HG03045 (cell line): ENCODE results near the gene H19.

Experiments used
- ATAC-seq: cut with Tn5 transposase; IDR thresholded peaks from one replicate; pipeline ENCODE4 v1.9.1; 2021; ENCODE audit warnings: mild to moderate bottlenecking, moderate library complexity; ENCODE audit not compliant: unreplicated experiment

H19 gene

GRCh38 chr11:1987024-1987423 is 10.6 kb downstream of the H19 start:
- no peak for ATAC-seq

GRCh38 chr11:1983601-1983961 is 14.1 kb downstream of the H19 start:
- ATAC-seq = no peak

GRCh38 chr11:1982873-1983600 is 14.6 kb downstream of the H19 start:
- ATAC-seq = no peak

GRCh38 chr11:1979607-1980006 is 18.0 kb downstream of the H19 start:
- ATAC-seq = no peak

GRCh38 chr11:1978720-1979473 is 18.7 kb downstream of the H19 start:
- no peak for ATAC-seq

- ATAC-seq = no peak
Observed at GRCh38 chr11:1975185-1975584, 22.5 kb downstream of the H19 start.

- ATAC-seq = no peak
Observed at GRCh38 chr11:1970956-1971355, 26.7 kb downstream of the H19 start.

GRCh38 chr11:1969776-1970175 is 27.9 kb downstream of the H19 start:
- no peak for ATAC-seq

- no peak for ATAC-seq
Observed at GRCh38 chr11:1969035-1969434, 28.6 kb downstream of the H19 start.

- ATAC-seq = no peak
Observed at GRCh38 chr11:1968454-1969002, 29.1 kb downstream of the H19 start.

- ATAC-seq = no peak
Observed at GRCh38 chr11:1967641-1968225, 29.9 kb downstream of the H19 start.

- no peak for ATAC-seq
Observed at GRCh38 chr11:1966531-1966930, 31.1 kb downstream of the H19 start.

GRCh38 chr11:1964955-1965354 is 32.7 kb downstream of the H19 start:
- no peak for ATAC-seq

GRCh38 chr11:1964348-1964747 is 33.3 kb downstream of the H19 start:
- ATAC-seq = no peak

- no peak for ATAC-seq
Observed at GRCh38 chr11:1963864-1964263, 33.8 kb downstream of the H19 start.

GRCh38 chr11:1959786-1960185 is 37.9 kb downstream of the H19 start:
- ATAC-seq = no peak

- ATAC-seq = no peak
Observed at GRCh38 chr11:1958367-1958766, 39.3 kb downstream of the H19 start.

- no peak for ATAC-seq
Observed at GRCh38 chr11:1953489-1954266, 44.0 kb downstream of the H19 start.

- ATAC-seq = no peak
Observed at GRCh38 chr11:1952806-1953482, 44.7 kb downstream of the H19 start.

- no peak for ATAC-seq
Observed at GRCh38 chr11:1949922-1950321, 47.7 kb downstream of the H19 start.

GRCh38 chr11:1949302-1949701 is 48.3 kb downstream of the H19 start:
- ATAC-seq = no peak
